ENCODE measurements around the gene KIF21A. TPM values are rescaled to one million over a fixed set of nuclear protein-coding genes. Genes with fewer than 3 reads are reported as not detected.

Gene KIF21A
- total and polyA plus RNA-seq, 2 experiments from 2014 or later, result 25.0 to 55.1 TPM

DNA sequence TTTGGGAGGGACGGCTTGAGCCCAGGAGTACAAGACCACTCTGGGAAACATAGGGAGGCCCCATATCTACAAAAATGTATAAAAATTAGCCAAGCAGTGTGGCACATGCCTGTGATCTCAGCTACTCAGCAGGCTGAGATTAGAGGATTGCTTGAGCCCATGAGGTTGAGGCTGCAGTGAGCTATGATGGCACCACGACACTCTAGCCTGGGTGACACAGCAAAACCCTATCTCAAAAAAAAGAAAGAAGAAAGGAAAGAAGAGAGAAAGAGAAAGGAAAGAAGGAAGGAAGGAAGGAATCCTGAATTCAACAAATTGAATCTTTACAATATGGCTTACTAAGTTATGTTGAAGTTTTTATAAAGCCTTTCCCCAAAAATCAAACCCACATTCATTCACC is 2.1 kb downstream of the KIF21A start:
- H3K4me1 ChIP-seq (ENCODE audit: insufficient read depth), result peaks cover 24% of the 10 kb centered on the region
- DNase-seq (ENCODE audit: low spot score), result peak; percentile 8
- WGBS (ENCODE audit: low lambda C conversion rate, missing lambda C conversion rate), result 47% methylated on average over 2 of the region's 2 CpGs
- H3K27me3 ChIP-seq, result no peaks in the 10 kb centered on the region
- peaks cover 60% of the 10 kb centered on the region for H3K79me2 ChIP-seq
- H3K9me2 ChIP-seq (replicated peaks; ENCODE audit: insufficient read depth), result no peaks in the 10 kb centered on the region
- no peak overlapping the region for H2AFZ ChIP-seq
- H3K4me2 ChIP-seq, result peak overlapping the region; percentile 90
- no peaks in the 10 kb centered on the region for H3K36me3 ChIP-seq (replicated peaks; ENCODE audit: insufficient read depth, low read depth)
- TF ChIP-seq EZH2phosphoT487 (IDR thresholded peaks at IDR 0.05; ENCODE audit: low read depth, severe bottlenecking, unreplicated experiment) (no peak), EZH2 (IDR thresholded peaks at IDR 0.05; ENCODE audit: borderline replicate concordance) (no peak)
- TF ChIP-seq, protein P1, sequence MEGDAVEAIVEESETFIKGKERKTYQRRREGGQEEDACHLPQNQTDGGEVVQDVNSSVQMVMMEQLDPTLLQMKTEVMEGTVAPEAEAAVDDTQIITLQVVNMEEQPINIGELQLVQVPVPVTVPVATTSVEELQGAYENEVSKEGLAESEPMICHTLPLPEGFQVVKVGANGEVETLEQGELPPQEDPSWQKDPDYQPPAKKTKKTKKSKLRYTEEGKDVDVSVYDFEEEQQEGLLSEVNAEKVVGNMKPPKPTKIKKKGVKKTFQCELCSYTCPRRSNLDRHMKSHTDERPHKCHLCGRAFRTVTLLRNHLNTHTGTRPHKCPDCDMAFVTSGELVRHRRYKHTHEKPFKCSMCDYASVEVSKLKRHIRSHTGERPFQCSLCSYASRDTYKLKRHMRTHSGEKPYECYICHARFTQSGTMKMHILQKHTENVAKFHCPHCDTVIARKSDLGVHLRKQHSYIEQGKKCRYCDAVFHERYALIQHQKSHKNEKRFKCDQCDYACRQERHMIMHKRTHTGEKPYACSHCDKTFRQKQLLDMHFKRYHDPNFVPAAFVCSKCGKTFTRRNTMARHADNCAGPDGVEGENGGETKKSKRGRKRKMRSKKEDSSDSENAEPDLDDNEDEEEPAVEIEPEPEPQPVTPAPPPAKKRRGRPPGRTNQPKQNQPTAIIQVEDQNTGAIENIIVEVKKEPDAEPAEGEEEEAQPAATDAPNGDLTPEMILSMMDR (IDR thresholded peaks at IDR 0.05; ENCODE audit: poor library complexity), result no peak
- no peaks in the 10 kb centered on the region for H4K20me1 ChIP-seq (ENCODE audit: insufficient read depth, poor library complexity, severe bottlenecking)
- H3K27ac ChIP-seq, result peak overlapping the region; percentile 22
- H3K4me3 ChIP-seq, result no peak overlapping the region
- no peaks in the 10 kb centered on the region for H3K9me3 ChIP-seq (ENCODE audit: low read depth)

DNA sequence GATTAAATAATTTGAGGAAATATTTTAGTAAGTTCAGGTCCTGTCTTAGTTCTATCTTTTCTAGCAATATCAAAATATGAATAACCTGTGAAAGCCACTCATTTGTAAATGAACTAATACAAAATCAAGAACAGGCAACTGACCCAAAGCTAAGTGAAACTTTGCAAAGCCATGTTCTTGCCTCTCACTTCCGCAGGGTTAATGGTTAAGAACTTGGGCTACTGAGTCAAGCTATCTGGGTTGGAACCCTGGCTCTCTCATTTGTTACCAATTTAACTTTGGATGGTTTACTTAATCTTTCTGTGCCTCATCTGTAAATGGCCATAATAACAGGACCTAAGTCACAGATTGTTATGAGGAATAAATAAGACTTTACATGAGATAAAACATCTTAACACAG is 2.8 kb downstream of the KIF21A start:
- Histone ChIP-seq H3K4me3 (no peak overlapping the region), H3K79me2 (peaks cover 67% of the 10 kb centered on the region)

DNA sequence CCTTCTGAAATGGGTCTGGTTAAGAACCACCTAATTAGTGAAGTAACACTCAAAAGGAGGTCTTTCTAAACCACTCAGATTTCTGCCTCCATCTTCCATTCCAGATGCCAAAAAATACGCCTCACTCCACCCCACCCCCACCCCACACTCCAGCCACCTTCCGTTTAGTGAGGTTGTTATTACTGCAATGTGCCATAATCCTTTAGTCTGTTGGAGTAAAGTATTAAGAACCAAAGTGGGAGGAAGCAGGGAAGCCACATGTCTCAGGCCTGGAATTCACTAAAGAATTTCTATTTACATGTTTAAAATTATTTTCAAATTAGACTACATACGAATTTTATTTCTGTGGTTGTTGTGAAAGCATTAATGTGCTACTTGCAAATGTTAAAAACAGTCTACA is 7.4 kb downstream of the KIF21A start:
- Histone ChIP-seq H3K27me3 (no peaks in the 10 kb centered on the region), H3K79me2 (peaks cover 100% of the 10 kb centered on the region), H3K9me3 (ENCODE audit: low read depth) (no peaks in the 10 kb centered on the region), H2AFZ (no peak overlapping the region), H3K36me3 (replicated peaks; ENCODE audit: insufficient read depth, low read depth) (no peaks in the 10 kb centered on the region), H3K9me2 (replicated peaks; ENCODE audit: insufficient read depth) (no peaks in the 10 kb centered on the region), H3K4me3 (no peak overlapping the region), H3K4me2 (no peak overlapping the region), H3K27ac (no peak overlapping the region), H3K4me1 (ENCODE audit: insufficient read depth) (peaks cover 10% of the 10 kb centered on the region), H4K20me1 (ENCODE audit: insufficient read depth, poor library complexity, severe bottlenecking) (no peaks in the 10 kb centered on the region)
- no peak for TF ChIP-seq EZH2phosphoT487 (IDR thresholded peaks at IDR 0.05; ENCODE audit: low read depth, severe bottlenecking, unreplicated experiment)
- TF ChIP-seq, protein P1 (IDR thresholded peaks at IDR 0.05; ENCODE audit: poor library complexity), result no peak
- TF ChIP-seq EZH2 (IDR thresholded peaks at IDR 0.05; ENCODE audit: borderline replicate concordance), result no peak
- WGBS (ENCODE audit: low lambda C conversion rate, missing lambda C conversion rate), result 74% methylated on average over 3 of the region's 3 CpGs
- DNase-seq (ENCODE audit: low spot score), result no peak

More for the DNA sequence above, 2.8 kb downstream of the KIF21A start:
- Histone ChIP-seq H3K27ac (no peak overlapping the region), H4K20me1 (ENCODE audit: insufficient read depth, poor library complexity, severe bottlenecking) (no peaks in the 10 kb centered on the region), H2AFZ (peak overlapping the region; percentile 17), H3K36me3 (replicated peaks; ENCODE audit: insufficient read depth, low read depth) (no peaks in the 10 kb centered on the region), H3K4me1 (ENCODE audit: insufficient read depth) (peaks cover 24% of the 10 kb centered on the region), H3K9me3 (ENCODE audit: low read depth) (no peaks in the 10 kb centered on the region), H3K27me3 (no peaks in the 10 kb centered on the region), H3K9me2 (replicated peaks; ENCODE audit: insufficient read depth) (no peaks in the 10 kb centered on the region), H3K4me2 (peak overlapping the region; percentile 90)
- no peak for DNase-seq (ENCODE audit: low spot score)
- TF ChIP-seq, protein P1 (IDR thresholded peaks at IDR 0.05; ENCODE audit: poor library complexity), result no peak
- TF ChIP-seq EZH2phosphoT487 (IDR thresholded peaks at IDR 0.05; ENCODE audit: low read depth, severe bottlenecking, unreplicated experiment), result no peak
- TF ChIP-seq EZH2 (IDR thresholded peaks at IDR 0.05; ENCODE audit: borderline replicate concordance), result no peak
- WGBS (ENCODE audit: low lambda C conversion rate, missing lambda C conversion rate), result 67% methylated on average over 1 of the region's 1 CpG

DNA sequence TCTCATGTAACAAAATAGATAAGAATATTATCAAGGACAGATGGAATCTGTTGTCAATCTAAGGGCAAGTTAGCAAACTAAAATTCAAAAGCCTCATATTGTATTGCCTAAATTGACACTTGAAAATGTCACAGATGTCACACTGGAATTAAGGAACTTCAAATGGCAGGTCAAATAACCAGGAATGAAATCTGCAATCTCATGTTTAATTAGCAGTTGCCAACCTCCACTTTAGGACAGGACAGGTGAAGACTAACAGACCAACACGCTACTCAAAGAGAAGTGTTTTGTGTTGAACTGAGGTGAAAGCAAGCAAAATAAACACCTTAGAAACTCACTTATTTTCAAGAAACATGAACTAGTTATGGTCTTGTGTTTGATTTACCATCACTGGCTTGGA is 11.1 kb downstream of the KIF21A start:
- Histone ChIP-seq H3K4me3 (no peak overlapping the region), H3K36me3 (replicated peaks; ENCODE audit: insufficient read depth, low read depth) (no peaks in the 10 kb centered on the region), H4K20me1 (ENCODE audit: insufficient read depth, poor library complexity, severe bottlenecking) (no peaks in the 10 kb centered on the region), H2AFZ (no peak overlapping the region), H3K79me2 (peaks cover 86% of the 10 kb centered on the region), H3K27me3 (no peaks in the 10 kb centered on the region), H3K27ac (no peak overlapping the region), H3K9me3 (ENCODE audit: low read depth) (no peaks in the 10 kb centered on the region), H3K9me2 (replicated peaks; ENCODE audit: insufficient read depth) (no peaks in the 10 kb centered on the region), H3K4me1 (ENCODE audit: insufficient read depth) (no peaks in the 10 kb centered on the region), H3K4me2 (no peak overlapping the region)
- TF ChIP-seq, protein P1 (IDR thresholded peaks at IDR 0.05; ENCODE audit: poor library complexity), result no peak
- TF ChIP-seq EZH2phosphoT487 (IDR thresholded peaks at IDR 0.05; ENCODE audit: low read depth, severe bottlenecking, unreplicated experiment) (no peak), EZH2 (IDR thresholded peaks at IDR 0.05; ENCODE audit: borderline replicate concordance) (no peak)
- 62% methylated on average over 1 of the region's 1 CpG for WGBS (ENCODE audit: low lambda C conversion rate, missing lambda C conversion rate)
- no peak for DNase-seq (ENCODE audit: low spot score)
